NCI-H1092 (cell line): ENCODE data around the gene PIP4K2B.
A peak's percentile ranks its signal among the peaks of the same experiment; 100 is the strongest.

ENCODE experiments used
- DNase-seq: peaks from one replicate; lab custom pipeline; 2025; lab: John Stamatoyannopoulos, UW

The PIP4K2B gene

GRCh38 chr17:38746004-38746848, 53.1 kb downstream of the PIP4K2B start:
- DNase-seq = no peak

- peak; percentile 64 for DNase-seq
Observed at GRCh38 chr17:38745545-38745944, 53.8 kb downstream of the PIP4K2B start.

GRCh38 chr17:38743556-38744171, 55.7 kb downstream of the PIP4K2B start:
- peak; percentile 40 for DNase-seq

GRCh38 chr17:38742411-38743308, 56.7 kb downstream of the PIP4K2B start:
- peak; percentile 83 for DNase-seq

- DNase-seq = no peak
Observed at GRCh38 chr17:38741921-38742410, 57.4 kb downstream of the PIP4K2B start.

- no peak for DNase-seq
Observed at GRCh38 chr17:38741461-38741860, 57.9 kb downstream of the PIP4K2B start.

- DNase-seq = no peak
Observed at GRCh38 chr17:38740806-38741205, 58.5 kb downstream of the PIP4K2B start.

GRCh38 chr17:38740044-38740443, 59.3 kb downstream of the PIP4K2B start:
- no peak for DNase-seq

GRCh38 chr17:38739305-38739704, 60.1 kb downstream of the PIP4K2B start:
- DNase-seq = no peak

- no peak for DNase-seq
Observed at GRCh38 chr17:38738686-38739085, 60.7 kb downstream of the PIP4K2B start.

- DNase-seq = no peak
Observed at GRCh38 chr17:38738007-38738662, 61.2 kb downstream of the PIP4K2B start.

- DNase-seq = peak; percentile 30
Observed at GRCh38 chr17:38735161-38735997, 64.0 kb downstream of the PIP4K2B start.

GRCh38 chr17:38733982-38734973, 65.1 kb downstream of the PIP4K2B start:
- no peak for DNase-seq

GRCh38 chr17:38733282-38733981, 65.9 kb downstream of the PIP4K2B start:
- DNase-seq = no peak

GRCh38 chr17:38732376-38733281, 66.7 kb downstream of the PIP4K2B start:
- no peak for DNase-seq

- DNase-seq = no peak
Observed at GRCh38 chr17:38731526-38732294, 67.6 kb downstream of the PIP4K2B start.
